Natural killer cell (primary cell): ENCODE results near the gene MYCBP2. TPM values are rescaled to one million over a fixed set of nuclear protein-coding genes. Genes with fewer than 3 reads are reported as not detected.

Experiments used
- ATAC-seq, 3 donors: fragments of 150-1000 bp in 2 of 3; fragments of 200-7000 bp in 1 of 3; cut with Tn5 transposase; 1 replicate in 1 of 3; 2 replicates in 2 of 3; pipeline ENCODE4 v1.10.0; 2021; ENCODE audit warnings: mild to moderate bottlenecking in 2 of 3, moderate library complexity in 2 of 3
- DNase-seq, 2 donors: peaks; one replicate each; pipeline versions ENCODE4 v3.0.0 to v3.0.0-alpha.2; 2013 to 2021; ENCODE audit warnings: mixed read lengths in 1 of 2
- H3K27ac ChIP-seq: one replicate; pipeline ENCODE4 v1.5.1; 2013; ENCODE audit warnings: mild to moderate bottlenecking, low read length
- H3K27me3 ChIP-seq: one replicate; pipeline ENCODE4 v1.6.1; 2013; ENCODE audit warnings: low read length; ENCODE audit not compliant: control insufficient read depth, insufficient read depth
- H3K36me3 ChIP-seq: one replicate; pipeline ENCODE4 v1.6.1; 2013; ENCODE audit warnings: low read length; ENCODE audit not compliant: control insufficient read depth, insufficient read depth
- H3K4me1 ChIP-seq: one replicate; pipeline ENCODE4 v1.6.1; 2013; ENCODE audit warnings: low read length; ENCODE audit not compliant: control insufficient read depth, insufficient read depth
- H3K4me3 ChIP-seq: one replicate; pipeline ENCODE4 v1.5.1; 2013; ENCODE audit warnings: low read length
- H3K9me3 ChIP-seq: one replicate; pipeline ENCODE4 v1.6.1; 2013; ENCODE audit warnings: low read length; ENCODE audit not compliant: control insufficient read depth, insufficient read depth
- H3K27ac Mint-ChIP-seq, 2 donors: one replicate each; pipeline ENCODE4 v1.8.0; 2022; ENCODE audit warnings: mild to moderate bottlenecking in 2 of 2, mixed read lengths in 2 of 2, moderate library complexity in 1 of 2
- H3K27me3 Mint-ChIP-seq, 2 donors: one replicate each; pipeline ENCODE4 v1.8.0; 2022; ENCODE audit warnings: low read depth in 2 of 2, mixed read lengths in 2 of 2
- H3K36me3 Mint-ChIP-seq: one replicate; pipeline ENCODE4 v1.8.0; 2022; ENCODE audit warnings: mixed read lengths
- H3K4me1 Mint-ChIP-seq, 2 donors: one replicate each; pipeline ENCODE4 v1.8.0; 2022; ENCODE audit warnings: mixed read lengths in 2 of 2
- H3K4me3 Mint-ChIP-seq: one replicate; pipeline ENCODE4 v1.8.0; 2022; ENCODE audit warnings: mild to moderate bottlenecking, moderate library complexity, mixed read lengths
- H3K9me3 Mint-ChIP-seq, 2 donors: one replicate each; pipeline ENCODE4 v1.8.0; 2022; ENCODE audit warnings: mixed read lengths in 2 of 2
- WGBS: methylation state at CpG from one replicate; pipeline ENCODE4 v1.1.7; 2013; ENCODE audit warnings: missing lambda C conversion rate; ENCODE audit not compliant: insufficient coverage; 5-methylcytosine and 5-hydroxymethylcytosine counted together
- intact Hi-C: fragments of 100-400 bp; cut with micrococcal nuclease; formaldehyde crosslinking; loops from one replicate; pipeline ENCODE4 v1.14.2; 2022
- total RNA-seq, 4 donors: library from RNA; stranded (reverse); fragments of 120-200 nt in 1 of 4; gene quantifications; one replicate each; pipeline versions ENCODE4 v1.2.3 to v1.2.4, GENCODE V29; 2013 to 2022
- TF ChIP-seq, protein P1 (sequence below): fragments of 200-600 bp; IDR thresholded peaks from one replicate; pipeline ENCODE4 v1.8.0; 2022; ENCODE audit warnings: antibody characterized with exemption

Gene MYCBP2
- total RNA-seq, 3 donors from 2014 or later (not counting 1 experiment from before 2014, with no cell fraction given), result 119 to 155 (median 147) TPM

- Mint-ChIP-seq H3K9me3 (no peaks in the 10 kb centered on the region), H3K27me3 (peaks cover 0 to under 1% of the 10 kb centered on the region in 2 donors), H3K36me3 (no peaks in the 10 kb centered on the region), H3K4me3 (no peak overlapping the region), H3K4me1 (no peaks in the 10 kb centered on the region), H3K27ac (no peak overlapping the region)
- Histone ChIP-seq H3K4me3 (no peak overlapping the region), H3K27ac (no peak overlapping the region), H3K27me3 (no peaks in the 10 kb centered on the region), H3K4me1 (no peaks in the 10 kb centered on the region), H3K9me3 (no peaks in the 10 kb centered on the region), H3K36me3 (peaks cover 8% of the 10 kb centered on the region)
- no peak for DNase-seq
- TF ChIP-seq, protein P1, sequence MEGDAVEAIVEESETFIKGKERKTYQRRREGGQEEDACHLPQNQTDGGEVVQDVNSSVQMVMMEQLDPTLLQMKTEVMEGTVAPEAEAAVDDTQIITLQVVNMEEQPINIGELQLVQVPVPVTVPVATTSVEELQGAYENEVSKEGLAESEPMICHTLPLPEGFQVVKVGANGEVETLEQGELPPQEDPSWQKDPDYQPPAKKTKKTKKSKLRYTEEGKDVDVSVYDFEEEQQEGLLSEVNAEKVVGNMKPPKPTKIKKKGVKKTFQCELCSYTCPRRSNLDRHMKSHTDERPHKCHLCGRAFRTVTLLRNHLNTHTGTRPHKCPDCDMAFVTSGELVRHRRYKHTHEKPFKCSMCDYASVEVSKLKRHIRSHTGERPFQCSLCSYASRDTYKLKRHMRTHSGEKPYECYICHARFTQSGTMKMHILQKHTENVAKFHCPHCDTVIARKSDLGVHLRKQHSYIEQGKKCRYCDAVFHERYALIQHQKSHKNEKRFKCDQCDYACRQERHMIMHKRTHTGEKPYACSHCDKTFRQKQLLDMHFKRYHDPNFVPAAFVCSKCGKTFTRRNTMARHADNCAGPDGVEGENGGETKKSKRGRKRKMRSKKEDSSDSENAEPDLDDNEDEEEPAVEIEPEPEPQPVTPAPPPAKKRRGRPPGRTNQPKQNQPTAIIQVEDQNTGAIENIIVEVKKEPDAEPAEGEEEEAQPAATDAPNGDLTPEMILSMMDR, result no peak
- ATAC-seq, result no peak
- WGBS, result 87% methylated on average over 7 of the region's 7 CpGs
- intact Hi-C loops, result no loop called here
Observed at GRCh38 chr13:77040076-77040475, 286.8 kb downstream of the MYCBP2 start.

GRCh38 chr13:77038907-77039480 is 287.9 kb downstream of the MYCBP2 start:
- DNase-seq, result no peak
- no peak overlapping the region for H3K27ac Mint-ChIP-seq
- H3K27me3 ChIP-seq, result no peaks in the 10 kb centered on the region
- WGBS, result 48% methylated on average over 3 of the region's 5 CpGs
- no peak for ATAC-seq
- no peaks in the 10 kb centered on the region for H3K4me1 ChIP-seq
- no peaks in the 10 kb centered on the region for H3K36me3 Mint-ChIP-seq
- peaks cover 0 to 12% of the 10 kb centered on the region in 2 donors for H3K27me3 Mint-ChIP-seq
- intact Hi-C loops, result no loop called here
- H3K4me3 Mint-ChIP-seq, result no peak overlapping the region
- no peaks in the 10 kb centered on the region for H3K4me1 Mint-ChIP-seq
- H3K9me3 Mint-ChIP-seq, result no peaks in the 10 kb centered on the region
- no peak overlapping the region for H3K4me3 ChIP-seq
- TF ChIP-seq, protein P1, result no peak
- no peaks in the 10 kb centered on the region for H3K9me3 ChIP-seq
- no peak overlapping the region for H3K27ac ChIP-seq
- H3K36me3 ChIP-seq, result peaks cover 3% of the 10 kb centered on the region

GRCh38 chr13:77036279-77036678 is 290.6 kb downstream of the MYCBP2 start:
- Mint-ChIP-seq H3K27ac (no peak overlapping the region), H3K4me1 (no peaks in the 10 kb centered on the region), H3K4me3 (no peak overlapping the region), H3K9me3 (no peaks in the 10 kb centered on the region), H3K36me3 (no peaks in the 10 kb centered on the region), H3K27me3 (peaks cover 8 to 34% of the 10 kb centered on the region in 2 donors)
- ATAC-seq (no peak), DNase-seq (no peak)
- no peaks in the 10 kb centered on the region for H3K4me1 ChIP-seq
- no peaks in the 10 kb centered on the region for H3K36me3 ChIP-seq
- 100% methylated on average over 1 of the region's 1 CpG for WGBS
- H3K4me3 ChIP-seq, result no peak overlapping the region
- TF ChIP-seq, protein P1, result no peak
- H3K27ac ChIP-seq, result no peak overlapping the region
- intact Hi-C loops, result no loop called here
- H3K9me3 ChIP-seq, result no peaks in the 10 kb centered on the region
- no peaks in the 10 kb centered on the region for H3K27me3 ChIP-seq

- no peak overlapping the region for H3K4me3 ChIP-seq
- no peaks in the 10 kb centered on the region for H3K9me3 ChIP-seq
- WGBS, result 88% methylated on average over 5 of the region's 5 CpGs
- intact Hi-C loops, result no loop called here
- Mint-ChIP-seq H3K4me3 (no peak overlapping the region), H3K9me3 (no peaks in the 10 kb centered on the region), H3K36me3 (no peaks in the 10 kb centered on the region), H3K27me3 (peaks cover 8 to 37% of the 10 kb centered on the region in 2 donors), H3K27ac (no peak overlapping the region), H3K4me1 (no peaks in the 10 kb centered on the region)
- TF ChIP-seq, protein P1, result no peak
- no peak for ATAC-seq
- H3K36me3 ChIP-seq, result no peaks in the 10 kb centered on the region
- DNase-seq, result no peak
- H3K27ac ChIP-seq, result no peak overlapping the region
- H3K27me3 ChIP-seq, result no peaks in the 10 kb centered on the region
- no peaks in the 10 kb centered on the region for H3K4me1 ChIP-seq
Observed at GRCh38 chr13:77034881-77035280, 292.0 kb downstream of the MYCBP2 start.
